ENCODE data around the gene GALNS. TPM values are rescaled to one million over a fixed set of nuclear protein-coding genes. Genes with fewer than 3 reads are reported as not detected.

The GALNS gene
- total RNA-seq, 1 experiment from 2014 or later: 29.5 TPM

- DNase-seq (ENCODE audit: low spot score): no peak
- Mint-ChIP-seq H3K4me3 (no peak overlapping the region), H3K4me1 (no peaks in the 10 kb centered on the region), H3K27me3 (ENCODE audit: low read depth) (no peaks in the 10 kb centered on the region), H3K9me3 (no peaks in the 10 kb centered on the region), H3K27ac (no peak overlapping the region), H3K36me3 (no peaks in the 10 kb centered on the region)
- TF ChIP-seq FOXP1 (CRISPR knock-in tag; IDR thresholded peaks at IDR 0.05; ENCODE audit: borderline replicate concordance): no peak
- TF ChIP-seq, protein P1, sequence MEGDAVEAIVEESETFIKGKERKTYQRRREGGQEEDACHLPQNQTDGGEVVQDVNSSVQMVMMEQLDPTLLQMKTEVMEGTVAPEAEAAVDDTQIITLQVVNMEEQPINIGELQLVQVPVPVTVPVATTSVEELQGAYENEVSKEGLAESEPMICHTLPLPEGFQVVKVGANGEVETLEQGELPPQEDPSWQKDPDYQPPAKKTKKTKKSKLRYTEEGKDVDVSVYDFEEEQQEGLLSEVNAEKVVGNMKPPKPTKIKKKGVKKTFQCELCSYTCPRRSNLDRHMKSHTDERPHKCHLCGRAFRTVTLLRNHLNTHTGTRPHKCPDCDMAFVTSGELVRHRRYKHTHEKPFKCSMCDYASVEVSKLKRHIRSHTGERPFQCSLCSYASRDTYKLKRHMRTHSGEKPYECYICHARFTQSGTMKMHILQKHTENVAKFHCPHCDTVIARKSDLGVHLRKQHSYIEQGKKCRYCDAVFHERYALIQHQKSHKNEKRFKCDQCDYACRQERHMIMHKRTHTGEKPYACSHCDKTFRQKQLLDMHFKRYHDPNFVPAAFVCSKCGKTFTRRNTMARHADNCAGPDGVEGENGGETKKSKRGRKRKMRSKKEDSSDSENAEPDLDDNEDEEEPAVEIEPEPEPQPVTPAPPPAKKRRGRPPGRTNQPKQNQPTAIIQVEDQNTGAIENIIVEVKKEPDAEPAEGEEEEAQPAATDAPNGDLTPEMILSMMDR (IDR thresholded peaks at IDR 0.05): no peak
- TF ChIP-seq CBFB (CRISPR knock-in tag; IDR thresholded peaks at IDR 0.05; ENCODE audit: low read depth): no peak
- TF ChIP-seq NR2C2 (CRISPR knock-in tag; IDR thresholded peaks at IDR 0.05): no peak
- TF ChIP-seq TCF7 (CRISPR knock-in tag; IDR thresholded peaks at IDR 0.05; ENCODE audit: low read depth): no peak
- TF ChIP-seq, protein P2, sequence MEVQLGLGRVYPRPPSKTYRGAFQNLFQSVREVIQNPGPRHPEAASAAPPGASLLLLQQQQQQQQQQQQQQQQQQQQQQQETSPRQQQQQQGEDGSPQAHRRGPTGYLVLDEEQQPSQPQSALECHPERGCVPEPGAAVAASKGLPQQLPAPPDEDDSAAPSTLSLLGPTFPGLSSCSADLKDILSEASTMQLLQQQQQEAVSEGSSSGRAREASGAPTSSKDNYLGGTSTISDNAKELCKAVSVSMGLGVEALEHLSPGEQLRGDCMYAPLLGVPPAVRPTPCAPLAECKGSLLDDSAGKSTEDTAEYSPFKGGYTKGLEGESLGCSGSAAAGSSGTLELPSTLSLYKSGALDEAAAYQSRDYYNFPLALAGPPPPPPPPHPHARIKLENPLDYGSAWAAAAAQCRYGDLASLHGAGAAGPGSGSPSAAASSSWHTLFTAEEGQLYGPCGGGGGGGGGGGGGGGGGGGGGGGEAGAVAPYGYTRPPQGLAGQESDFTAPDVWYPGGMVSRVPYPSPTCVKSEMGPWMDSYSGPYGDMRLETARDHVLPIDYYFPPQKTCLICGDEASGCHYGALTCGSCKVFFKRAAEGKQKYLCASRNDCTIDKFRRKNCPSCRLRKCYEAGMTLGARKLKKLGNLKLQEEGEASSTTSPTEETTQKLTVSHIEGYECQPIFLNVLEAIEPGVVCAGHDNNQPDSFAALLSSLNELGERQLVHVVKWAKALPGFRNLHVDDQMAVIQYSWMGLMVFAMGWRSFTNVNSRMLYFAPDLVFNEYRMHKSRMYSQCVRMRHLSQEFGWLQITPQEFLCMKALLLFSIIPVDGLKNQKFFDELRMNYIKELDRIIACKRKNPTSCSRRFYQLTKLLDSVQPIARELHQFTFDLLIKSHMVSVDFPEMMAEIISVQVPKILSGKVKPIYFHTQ (CRISPR knock-in tag; IDR thresholded peaks at IDR 0.05): no peak
- TF ChIP-seq ETV6 (CRISPR knock-in tag; IDR thresholded peaks at IDR 0.05): no peak
- TF ChIP-seq OVOL2 (CRISPR knock-in tag; IDR thresholded peaks at IDR 0.05; ENCODE audit: borderline replicate concordance): no peak
- no peak for TF ChIP-seq RORB (CRISPR knock-in tag; IDR thresholded peaks at IDR 0.05)
- no peak for TF ChIP-seq ATF1 (CRISPR knock-in tag; IDR thresholded peaks at IDR 0.05)
- no peak for TF ChIP-seq TEAD1 (CRISPR knock-in tag; IDR thresholded peaks at IDR 0.05)
- TF ChIP-seq, protein P3, sequence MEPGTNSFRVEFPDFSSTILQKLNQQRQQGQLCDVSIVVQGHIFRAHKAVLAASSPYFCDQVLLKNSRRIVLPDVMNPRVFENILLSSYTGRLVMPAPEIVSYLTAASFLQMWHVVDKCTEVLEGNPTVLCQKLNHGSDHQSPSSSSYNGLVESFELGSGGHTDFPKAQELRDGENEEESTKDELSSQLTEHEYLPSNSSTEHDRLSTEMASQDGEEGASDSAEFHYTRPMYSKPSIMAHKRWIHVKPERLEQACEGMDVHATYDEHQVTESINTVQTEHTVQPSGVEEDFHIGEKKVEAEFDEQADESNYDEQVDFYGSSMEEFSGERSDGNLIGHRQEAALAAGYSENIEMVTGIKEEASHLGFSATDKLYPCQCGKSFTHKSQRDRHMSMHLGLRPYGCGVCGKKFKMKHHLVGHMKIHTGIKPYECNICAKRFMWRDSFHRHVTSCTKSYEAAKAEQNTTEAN (CRISPR knock-in tag; IDR thresholded peaks at IDR 0.05): no peak
- no peak for TF ChIP-seq USF2 (CRISPR knock-in tag; IDR thresholded peaks at IDR 0.05)
- TF ChIP-seq GABPB1 (CRISPR knock-in tag; IDR thresholded peaks at IDR 0.05): no peak
- TF ChIP-seq, protein P4, sequence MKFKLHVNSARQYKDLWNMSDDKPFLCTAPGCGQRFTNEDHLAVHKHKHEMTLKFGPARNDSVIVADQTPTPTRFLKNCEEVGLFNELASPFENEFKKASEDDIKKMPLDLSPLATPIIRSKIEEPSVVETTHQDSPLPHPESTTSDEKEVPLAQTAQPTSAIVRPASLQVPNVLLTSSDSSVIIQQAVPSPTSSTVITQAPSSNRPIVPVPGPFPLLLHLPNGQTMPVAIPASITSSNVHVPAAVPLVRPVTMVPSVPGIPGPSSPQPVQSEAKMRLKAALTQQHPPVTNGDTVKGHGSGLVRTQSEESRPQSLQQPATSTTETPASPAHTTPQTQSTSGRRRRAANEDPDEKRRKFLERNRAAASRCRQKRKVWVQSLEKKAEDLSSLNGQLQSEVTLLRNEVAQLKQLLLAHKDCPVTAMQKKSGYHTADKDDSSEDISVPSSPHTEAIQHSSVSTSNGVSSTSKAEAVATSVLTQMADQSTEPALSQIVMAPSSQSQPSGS (CRISPR knock-in tag; IDR thresholded peaks at IDR 0.05; ENCODE audit: borderline replicate concordance, low read depth): no peak
- no peak for TF ChIP-seq ZNF532 (CRISPR knock-in tag; IDR thresholded peaks at IDR 0.05; ENCODE audit: borderline replicate concordance)
- TF ChIP-seq, protein P5, sequence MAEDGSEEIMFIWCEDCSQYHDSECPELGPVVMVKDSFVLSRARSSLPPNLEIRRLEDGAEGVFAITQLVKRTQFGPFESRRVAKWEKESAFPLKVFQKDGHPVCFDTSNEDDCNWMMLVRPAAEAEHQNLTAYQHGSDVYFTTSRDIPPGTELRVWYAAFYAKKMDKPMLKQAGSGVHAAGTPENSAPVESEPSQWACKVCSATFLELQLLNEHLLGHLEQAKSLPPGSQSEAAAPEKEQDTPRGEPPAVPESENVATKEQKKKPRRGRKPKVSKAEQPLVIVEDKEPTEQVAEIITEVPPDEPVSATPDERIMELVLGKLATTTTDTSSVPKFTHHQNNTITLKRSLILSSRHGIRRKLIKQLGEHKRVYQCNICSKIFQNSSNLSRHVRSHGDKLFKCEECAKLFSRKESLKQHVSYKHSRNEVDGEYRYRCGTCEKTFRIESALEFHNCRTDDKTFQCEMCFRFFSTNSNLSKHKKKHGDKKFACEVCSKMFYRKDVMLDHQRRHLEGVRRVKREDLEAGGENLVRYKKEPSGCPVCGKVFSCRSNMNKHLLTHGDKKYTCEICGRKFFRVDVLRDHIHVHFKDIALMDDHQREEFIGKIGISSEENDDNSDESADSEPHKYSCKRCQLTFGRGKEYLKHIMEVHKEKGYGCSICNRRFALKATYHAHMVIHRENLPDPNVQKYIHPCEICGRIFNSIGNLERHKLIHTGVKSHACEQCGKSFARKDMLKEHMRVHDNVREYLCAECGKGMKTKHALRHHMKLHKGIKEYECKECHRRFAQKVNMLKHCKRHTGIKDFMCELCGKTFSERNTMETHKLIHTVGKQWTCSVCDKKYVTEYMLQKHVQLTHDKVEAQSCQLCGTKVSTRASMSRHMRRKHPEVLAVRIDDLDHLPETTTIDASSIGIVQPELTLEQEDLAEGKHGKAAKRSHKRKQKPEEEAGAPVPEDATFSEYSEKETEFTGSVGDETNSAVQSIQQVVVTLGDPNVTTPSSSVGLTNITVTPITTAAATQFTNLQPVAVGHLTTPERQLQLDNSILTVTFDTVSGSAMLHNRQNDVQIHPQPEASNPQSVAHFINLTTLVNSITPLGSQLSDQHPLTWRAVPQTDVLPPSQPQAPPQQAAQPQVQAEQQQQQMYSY (CRISPR knock-in tag; IDR thresholded peaks at IDR 0.05): no peak
- no peak for TF ChIP-seq FOXP4 (CRISPR knock-in tag; IDR thresholded peaks at IDR 0.05)
- ChIA-PET CTCF (interaction anchor here (0.7 to 2.4 kb wide), 9 partner anchors 20 to 266 kb away, joined by 3 to 11 read pairs (median 4); no protein-coding TSS in a partner anchor), POLR2A (no interaction called here)
- ATAC-seq: no peak
Observed at GRCh38 chr16:88900662-88901052, 43.9 kb upstream of the GALNS start.
